Esophagus (tissue), 2 donors: ENCODE data around the gene ERC1. TPM values are rescaled to one million over a fixed set of nuclear protein-coding genes. Genes with fewer than 3 reads are reported as not detected.

ENCODE experiments used
- H3K27ac ChIP-seq, 2 donors: one replicate each; pipeline ENCODE4 v1.5.1; 2013; ENCODE audit warnings: low read depth in 2 of 2, mild to moderate bottlenecking in 2 of 2, inconsistent platforms in 1 of 2, low read length in 1 of 2, moderate library complexity in 1 of 2
- H3K27me3 ChIP-seq, 2 donors: one replicate each; pipeline ENCODE4 v1.6.1; 2013; ENCODE audit warnings: low read length in 2 of 2, control low read depth in 1 of 2, mild to moderate bottlenecking in 1 of 2; ENCODE audit not compliant: insufficient read depth in 2 of 2, control insufficient read depth in 1 of 2
- H3K36me3 ChIP-seq, 2 donors: one replicate each; pipeline ENCODE4 v1.6.1; 2013; ENCODE audit warnings: low read length in 1 of 2; ENCODE audit not compliant: control insufficient read depth in 2 of 2, insufficient read depth in 2 of 2
- H3K4me1 ChIP-seq, 2 donors: one replicate each; pipeline ENCODE4 v1.6.1; 2013; ENCODE audit warnings: low read length in 1 of 2; ENCODE audit not compliant: control insufficient read depth in 2 of 2, insufficient read depth in 2 of 2
- H3K4me3 ChIP-seq, 2 donors: one replicate each; pipeline ENCODE4 v1.5.1; 2013; ENCODE audit warnings: low read length in 2 of 2, mild to moderate bottlenecking in 2 of 2, low read depth in 1 of 2, moderate library complexity in 1 of 2
- H3K9me3 ChIP-seq, 2 donors: one replicate each; pipeline ENCODE4 v1.6.1; 2013; ENCODE audit warnings: mild to moderate bottlenecking in 2 of 2, low read depth in 1 of 2, low read length in 1 of 2, moderate library complexity in 1 of 2; ENCODE audit not compliant: control insufficient read depth in 2 of 2, insufficient read depth in 1 of 2
- WGBS, 2 donors: extraction: QIAGEN DNeasy Blood & Tissue Kit; methylation state at CpG; one replicate each; pipeline ENCODE4 v1.1.7; 2013; 5-methylcytosine and 5-hydroxymethylcytosine counted together
- polyA plus RNA-seq, 2 donors: library from polyadenylated mRNA; stranded (reverse); fragments of 200-250 nt; gene quantifications; one replicate each; pipeline ENCODE4 v1.2.3, GENCODE V29; 2013
- donor health status: healthy with polysubstance abuse.
- donor health status: Bipolar disorder and iron deficiency.

Gene ERC1
- polyA plus RNA-seq, 2 donors, result 6.4 to 8.7 TPM

DNA sequence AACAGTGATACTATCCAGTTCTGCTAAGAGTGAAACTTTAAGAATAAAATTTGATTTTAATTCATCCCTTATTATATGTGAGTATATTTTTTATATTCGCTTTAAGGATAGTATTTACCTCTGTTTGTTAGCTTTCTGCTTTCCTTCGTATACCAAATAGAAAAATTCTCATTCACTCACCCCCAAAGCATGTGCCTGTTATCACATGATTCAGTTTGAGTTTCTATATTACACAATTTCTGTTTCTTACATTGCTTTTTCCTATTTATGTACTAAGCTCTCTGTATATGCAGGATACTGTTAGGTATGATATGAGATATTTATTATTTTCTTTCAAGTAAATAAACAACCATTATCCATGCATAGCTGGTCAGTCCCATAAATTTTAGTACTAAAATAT, 328.2 kb downstream of the ERC1 start:
- H3K27me3 ChIP-seq, result no peaks in the 10 kb centered on the region
- no peaks in the 10 kb centered on the region for H3K9me3 ChIP-seq
- WGBS, 2 donors, result 54% methylated on average over 2 of the region's 2 CpGs
- H3K36me3 ChIP-seq, result no peaks in the 10 kb centered on the region
- no peak overlapping the region for H3K27ac ChIP-seq
- H3K4me1 ChIP-seq, result no peaks in the 10 kb centered on the region
- H3K4me3 ChIP-seq, result no peak overlapping the region

DNA sequence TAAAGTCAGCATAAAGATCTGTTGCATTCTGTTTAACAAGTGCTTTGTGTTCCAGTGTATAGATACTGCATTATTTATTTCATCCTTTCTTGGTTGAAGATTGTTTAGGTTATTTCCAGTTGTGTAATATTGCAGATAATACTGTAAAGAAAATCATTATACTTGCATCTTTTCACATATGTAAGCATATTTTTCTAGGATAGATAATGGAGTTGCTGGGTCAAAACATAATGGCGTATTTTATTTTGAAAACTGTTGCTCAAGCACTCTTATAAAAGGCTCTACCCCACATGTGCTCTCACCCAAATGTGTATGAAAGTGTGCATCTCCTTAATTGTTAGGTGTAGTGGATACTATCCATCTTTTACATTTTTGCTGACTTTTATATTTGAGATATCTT, 329.0 kb downstream of the ERC1 start:
- H3K27ac ChIP-seq, result no peak overlapping the region
- H3K36me3 ChIP-seq, result no peaks in the 10 kb centered on the region
- H3K9me3 ChIP-seq, result no peaks in the 10 kb centered on the region
- H3K4me1 ChIP-seq, result no peaks in the 10 kb centered on the region
- no peak overlapping the region for H3K4me3 ChIP-seq
- no peaks in the 10 kb centered on the region for H3K27me3 ChIP-seq
- 97 to 100% methylated on average over 1 of the region's 1 CpG for WGBS, 2 donors

DNA sequence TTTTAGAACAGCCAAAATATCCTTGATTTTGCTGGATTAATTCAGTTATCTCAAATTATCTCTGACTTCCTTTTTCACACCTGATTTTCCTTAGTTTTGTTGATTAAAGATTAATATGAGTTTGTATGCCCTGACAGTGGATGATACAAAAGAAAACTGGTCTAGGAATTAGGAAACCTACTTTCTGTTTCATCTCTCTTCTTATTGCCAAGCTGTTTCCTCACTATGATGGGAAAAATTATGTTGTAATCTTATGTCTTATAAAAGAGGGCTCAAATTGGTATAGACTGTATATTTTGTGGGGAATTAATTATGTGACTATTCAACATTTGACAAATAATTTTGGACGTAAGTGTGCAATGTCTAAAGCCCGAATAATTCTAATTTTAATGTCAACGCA, 331.8 kb downstream of the ERC1 start:
- Histone ChIP-seq H3K9me3 (no peaks in the 10 kb centered on the region), H3K27me3 (no peaks in the 10 kb centered on the region), H3K4me1 (no peaks in the 10 kb centered on the region), H3K36me3 (no peaks in the 10 kb centered on the region), H3K27ac (no peak overlapping the region), H3K4me3 (no peak overlapping the region)
- 80 to 85% methylated on average over 3 of the region's 3 CpGs for WGBS, 2 donors

DNA sequence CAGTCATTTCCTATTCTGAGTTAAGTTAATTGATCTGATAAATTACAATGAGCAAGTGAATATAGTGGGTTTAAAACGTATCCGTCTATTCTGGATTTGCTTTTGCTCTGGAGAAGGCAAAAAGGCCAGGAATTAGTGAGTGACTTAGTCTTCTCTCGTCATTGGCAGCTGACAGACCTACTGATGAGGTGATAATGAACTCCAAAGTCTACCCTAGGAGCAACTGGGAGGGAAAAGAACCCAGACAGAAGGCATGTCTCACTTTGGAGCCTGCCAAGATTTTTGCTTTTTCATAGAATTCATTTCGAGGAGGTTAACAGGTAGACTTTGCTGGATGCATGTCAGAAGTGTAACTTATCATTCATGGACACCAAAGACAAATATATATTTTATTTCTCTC, 333.1 kb downstream of the ERC1 start:
- Histone ChIP-seq H3K27ac (no peak overlapping the region), H3K9me3 (no peaks in the 10 kb centered on the region), H3K27me3 (no peaks in the 10 kb centered on the region), H3K36me3 (no peaks in the 10 kb centered on the region), H3K4me1 (no peaks in the 10 kb centered on the region), H3K4me3 (no peak overlapping the region)
- WGBS, 2 donors, result 85 to 88% methylated on average over 4 of the region's 4 CpGs

DNA sequence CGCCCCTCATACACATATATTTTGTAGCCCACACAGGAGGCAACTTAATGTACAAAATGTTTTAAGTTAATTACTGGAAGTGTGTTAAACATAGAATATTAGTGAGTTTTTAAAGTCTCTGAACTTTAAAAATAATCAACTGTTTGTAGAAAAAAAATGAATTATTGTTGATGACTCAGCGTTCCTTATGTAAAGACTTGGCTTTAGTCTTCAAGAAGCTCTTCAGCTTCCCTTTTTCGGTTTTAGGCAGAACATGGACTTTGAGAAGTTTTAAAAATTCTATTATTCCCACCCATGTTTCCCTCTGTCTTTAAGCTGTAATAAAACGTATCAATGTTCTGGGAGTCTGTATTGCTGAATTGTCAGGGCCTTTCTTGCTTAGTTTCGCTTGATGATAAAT, 333.9 kb downstream of the ERC1 start:
- H3K36me3 ChIP-seq, result no peaks in the 10 kb centered on the region
- H3K4me1 ChIP-seq, result no peaks in the 10 kb centered on the region
- H3K27ac ChIP-seq, result no peak overlapping the region
- H3K27me3 ChIP-seq, result no peaks in the 10 kb centered on the region
- no peak overlapping the region for H3K4me3 ChIP-seq
- 75% methylated on average over 5 of the region's 5 CpGs for WGBS, 2 donors
- H3K9me3 ChIP-seq, result no peaks in the 10 kb centered on the region

DNA sequence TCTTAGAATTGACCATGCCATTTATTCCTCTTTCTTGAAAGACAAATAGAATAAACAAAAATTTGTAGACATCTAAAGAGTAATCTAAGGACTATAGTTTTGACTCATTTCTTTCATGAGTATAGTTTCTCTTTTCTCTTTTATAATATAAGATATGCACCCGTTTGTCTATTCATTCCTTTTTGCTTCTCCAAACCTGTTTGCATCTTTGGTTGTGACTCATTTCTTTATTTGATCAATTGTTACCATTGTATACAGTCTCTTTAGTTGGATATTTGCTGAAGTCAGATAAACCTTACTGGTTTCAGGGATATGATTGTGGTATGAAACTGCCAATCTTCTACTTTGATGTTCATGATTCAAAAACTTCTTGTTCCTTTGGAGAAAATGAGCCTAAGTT, 334.6 kb downstream of the ERC1 start:
- no peaks in the 10 kb centered on the region for H3K27me3 ChIP-seq
- no peaks in the 10 kb centered on the region for H3K9me3 ChIP-seq
- no peaks in the 10 kb centered on the region for H3K4me1 ChIP-seq
- WGBS, 2 donors, result 15 to 59% methylated on average over 1 of the region's 1 CpG
- no peak overlapping the region for H3K4me3 ChIP-seq
- no peaks in the 10 kb centered on the region for H3K36me3 ChIP-seq
- H3K27ac ChIP-seq, result no peak overlapping the region

DNA sequence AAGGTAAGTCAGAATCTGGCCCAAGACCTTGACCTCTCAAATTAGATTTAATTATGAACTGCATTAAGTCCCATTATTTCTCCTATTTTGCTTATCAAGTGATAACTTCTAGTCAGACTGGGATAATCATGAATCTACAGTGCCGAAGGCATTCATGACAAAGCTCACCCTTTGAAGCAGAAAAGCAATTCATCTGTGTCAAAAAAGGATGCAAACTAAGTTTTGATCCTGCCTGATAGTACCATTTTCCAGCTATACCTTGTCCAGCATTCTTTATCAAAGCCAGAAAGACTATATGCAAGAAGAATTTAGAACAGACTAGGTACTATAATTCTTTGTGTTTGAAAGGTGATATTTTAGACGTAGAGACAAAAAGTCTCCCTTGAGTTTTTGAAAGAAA, 335.2 kb downstream of the ERC1 start:
- Histone ChIP-seq H3K27ac (no peak overlapping the region), H3K4me1 (no peaks in the 10 kb centered on the region), H3K36me3 (no peaks in the 10 kb centered on the region), H3K9me3 (no peaks in the 10 kb centered on the region), H3K27me3 (no peaks in the 10 kb centered on the region), H3K4me3 (no peak overlapping the region)
- WGBS, 2 donors, result 75 to 78% methylated on average over 2 of the region's 2 CpGs

DNA sequence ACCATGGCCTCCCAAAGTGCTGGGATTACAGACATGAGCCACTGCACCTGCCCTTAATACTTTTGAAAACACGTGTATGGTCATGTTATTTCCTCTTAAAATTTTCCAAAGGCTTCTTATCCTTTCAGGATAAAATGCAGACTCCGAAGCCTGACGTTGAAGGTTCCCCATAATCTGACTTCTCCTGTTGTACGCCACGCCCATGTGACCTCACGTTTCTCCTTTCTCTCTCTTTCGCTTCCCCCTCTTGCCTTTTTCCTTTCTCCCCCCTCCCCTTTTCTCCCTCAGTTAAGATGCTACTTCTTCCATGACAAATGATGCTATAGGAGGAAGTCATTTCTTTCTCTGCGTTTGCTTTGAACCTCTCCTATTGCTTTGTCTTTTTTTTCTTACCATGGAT, 337.4 kb downstream of the ERC1 start:
- H3K4me3 ChIP-seq, result no peak overlapping the region
- H3K27ac ChIP-seq, result no peak overlapping the region
- WGBS, 2 donors, result 87 to 92% methylated on average over 8 of the region's 8 CpGs
- no peaks in the 10 kb centered on the region for H3K4me1 ChIP-seq
- no peaks in the 10 kb centered on the region for H3K9me3 ChIP-seq
- no peaks in the 10 kb centered on the region for H3K27me3 ChIP-seq
- no peaks in the 10 kb centered on the region for H3K36me3 ChIP-seq

DNA sequence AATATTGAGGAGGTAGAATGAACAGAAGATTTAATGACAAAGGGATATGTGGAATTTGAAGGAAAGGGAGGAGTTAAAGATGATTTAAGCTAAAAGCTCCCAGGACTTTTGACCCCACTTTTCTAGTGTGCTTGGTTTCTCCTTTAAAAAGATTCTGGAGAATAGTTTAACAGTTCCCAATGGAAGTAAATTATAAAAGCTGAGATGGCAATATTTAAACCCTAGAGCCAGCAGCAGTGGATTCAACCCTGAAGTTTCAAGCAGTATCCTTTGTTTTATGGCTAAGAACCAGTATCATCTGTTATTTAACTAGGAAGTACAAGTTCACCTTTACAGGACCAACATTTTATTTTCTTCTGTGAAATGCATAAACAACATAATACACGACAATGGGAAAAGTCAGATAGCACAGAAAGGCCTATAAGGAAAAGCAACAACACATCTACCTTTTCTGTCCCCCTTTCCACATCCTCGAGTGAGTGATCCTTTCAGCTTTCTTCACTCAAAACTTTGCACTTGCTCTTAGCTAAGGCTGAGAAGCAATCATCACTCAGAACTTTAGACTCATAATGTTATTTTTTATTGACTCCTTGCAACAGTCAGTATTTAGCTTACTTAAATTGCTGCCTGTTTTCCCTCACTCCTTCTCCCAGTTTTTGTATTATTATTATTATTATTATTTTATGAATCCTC, 338.9 kb downstream of the ERC1 start:
- no peaks in the 10 kb centered on the region for H3K36me3 ChIP-seq
- H3K4me3 ChIP-seq, result no peak overlapping the region
- H3K27ac ChIP-seq, result no peak overlapping the region
- WGBS, 2 donors, result 83 to 95% methylated on average over 2 of the region's 2 CpGs
- H3K4me1 ChIP-seq, result no peaks in the 10 kb centered on the region
- no peaks in the 10 kb centered on the region for H3K9me3 ChIP-seq
- no peaks in the 10 kb centered on the region for H3K27me3 ChIP-seq

DNA sequence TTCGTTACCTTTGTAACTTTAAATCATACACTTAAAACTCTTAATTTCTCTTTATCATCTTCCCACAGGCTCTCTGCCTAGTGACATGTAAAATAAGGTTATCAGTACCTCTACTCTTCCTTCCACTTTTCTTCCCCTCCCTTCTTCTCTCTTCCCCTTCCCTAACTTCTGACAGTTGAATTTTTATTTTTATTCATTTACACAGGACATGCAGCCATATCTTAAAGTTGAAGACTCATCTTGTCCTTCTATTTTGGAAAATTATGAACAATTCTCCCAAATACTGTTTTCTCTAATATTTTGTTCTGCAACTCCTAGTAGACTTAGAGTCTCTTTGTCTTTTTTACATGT, 339.4 kb downstream of the ERC1 start:
- H3K36me3 ChIP-seq, result no peaks in the 10 kb centered on the region
- no peaks in the 10 kb centered on the region for H3K27me3 ChIP-seq
- H3K4me1 ChIP-seq, result no peaks in the 10 kb centered on the region
- H3K9me3 ChIP-seq, result no peaks in the 10 kb centered on the region
- no peak overlapping the region for H3K4me3 ChIP-seq
- WGBS, 2 donors, result 83 to 96% methylated on average over 1 of the region's 1 CpG
- H3K27ac ChIP-seq, result no peak overlapping the region
